GM12874 (cell line): Measurements from ENCODE around the gene TBC1D32.

Experiments
- TF ChIP-seq, protein P1 (sequence below): IDR thresholded peaks from 2 replicates; pipeline ENCODE4 v1.5.1; 2011; ENCODE audit warnings: low read depth, mild to moderate bottlenecking, control low read depth, low read length, moderate library complexity; ENCODE audit not compliant: insufficient read depth

Gene TBC1D32

DNA sequence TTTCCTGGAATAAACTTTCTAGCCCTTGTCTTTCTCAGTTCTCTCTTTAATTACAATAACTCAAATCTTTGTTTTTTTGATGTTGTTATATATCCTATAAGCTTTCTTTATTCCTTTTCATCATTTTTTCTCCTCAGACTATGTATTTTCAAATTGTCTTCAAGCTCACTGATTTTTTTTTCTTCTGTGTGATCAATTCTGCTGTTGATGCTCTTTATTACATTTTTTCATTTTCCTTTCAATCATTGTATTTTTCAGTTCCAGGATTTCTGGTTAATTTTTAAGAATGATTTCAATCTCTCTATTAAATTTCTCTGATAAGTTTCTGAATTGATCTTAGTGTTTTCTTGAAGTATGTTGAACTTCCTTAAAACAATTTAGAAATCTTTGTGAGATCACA lies 209.7 kb downstream of the TBC1D32 start:
- TF ChIP-seq, protein P1, sequence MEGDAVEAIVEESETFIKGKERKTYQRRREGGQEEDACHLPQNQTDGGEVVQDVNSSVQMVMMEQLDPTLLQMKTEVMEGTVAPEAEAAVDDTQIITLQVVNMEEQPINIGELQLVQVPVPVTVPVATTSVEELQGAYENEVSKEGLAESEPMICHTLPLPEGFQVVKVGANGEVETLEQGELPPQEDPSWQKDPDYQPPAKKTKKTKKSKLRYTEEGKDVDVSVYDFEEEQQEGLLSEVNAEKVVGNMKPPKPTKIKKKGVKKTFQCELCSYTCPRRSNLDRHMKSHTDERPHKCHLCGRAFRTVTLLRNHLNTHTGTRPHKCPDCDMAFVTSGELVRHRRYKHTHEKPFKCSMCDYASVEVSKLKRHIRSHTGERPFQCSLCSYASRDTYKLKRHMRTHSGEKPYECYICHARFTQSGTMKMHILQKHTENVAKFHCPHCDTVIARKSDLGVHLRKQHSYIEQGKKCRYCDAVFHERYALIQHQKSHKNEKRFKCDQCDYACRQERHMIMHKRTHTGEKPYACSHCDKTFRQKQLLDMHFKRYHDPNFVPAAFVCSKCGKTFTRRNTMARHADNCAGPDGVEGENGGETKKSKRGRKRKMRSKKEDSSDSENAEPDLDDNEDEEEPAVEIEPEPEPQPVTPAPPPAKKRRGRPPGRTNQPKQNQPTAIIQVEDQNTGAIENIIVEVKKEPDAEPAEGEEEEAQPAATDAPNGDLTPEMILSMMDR, result no peak

GRCh38 chr6:121112356-121112755 lies 221.9 kb downstream of the TBC1D32 start:
- TF ChIP-seq, protein P1, result no peak

DNA sequence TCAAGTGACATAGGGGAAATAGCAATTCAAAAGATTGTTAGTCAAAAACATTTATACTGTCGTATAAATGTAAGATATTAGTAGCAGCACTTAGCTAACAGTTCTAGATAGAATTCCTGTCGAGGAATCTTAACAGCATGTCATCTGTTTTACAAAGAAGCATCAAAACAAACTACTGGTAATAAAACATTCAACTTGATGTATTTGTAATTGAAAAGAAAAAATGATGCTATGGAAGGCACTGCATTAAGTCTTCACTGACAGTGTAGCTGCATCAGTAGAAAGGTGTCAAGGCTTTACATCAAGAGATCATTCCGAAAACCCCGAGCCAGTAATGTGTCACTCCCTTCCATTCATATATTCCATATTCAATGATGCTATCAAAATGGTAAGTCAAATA lies 223.5 kb downstream of the TBC1D32 start:
- TF ChIP-seq, protein P1, result no peak

DNA sequence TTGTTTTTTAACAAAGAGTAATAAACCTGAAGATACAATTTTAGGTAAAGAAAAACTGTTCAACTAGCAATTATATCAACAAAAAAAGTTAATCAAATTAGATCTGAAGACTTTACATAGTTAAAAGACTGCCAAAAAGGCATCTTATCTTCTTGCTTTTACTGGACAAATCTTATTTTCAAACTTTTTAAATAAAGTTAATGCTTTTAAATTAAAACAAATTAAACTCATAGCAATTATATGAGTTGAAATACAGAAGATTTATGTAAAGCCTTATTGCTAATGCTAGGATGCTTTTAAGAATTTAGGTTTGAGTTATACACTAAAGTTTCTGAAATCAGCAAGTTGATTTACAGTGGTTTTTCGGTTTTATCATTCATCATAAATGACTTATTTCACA lies 227.3 kb downstream of the TBC1D32 start:
- TF ChIP-seq, protein P1, result no peak

DNA sequence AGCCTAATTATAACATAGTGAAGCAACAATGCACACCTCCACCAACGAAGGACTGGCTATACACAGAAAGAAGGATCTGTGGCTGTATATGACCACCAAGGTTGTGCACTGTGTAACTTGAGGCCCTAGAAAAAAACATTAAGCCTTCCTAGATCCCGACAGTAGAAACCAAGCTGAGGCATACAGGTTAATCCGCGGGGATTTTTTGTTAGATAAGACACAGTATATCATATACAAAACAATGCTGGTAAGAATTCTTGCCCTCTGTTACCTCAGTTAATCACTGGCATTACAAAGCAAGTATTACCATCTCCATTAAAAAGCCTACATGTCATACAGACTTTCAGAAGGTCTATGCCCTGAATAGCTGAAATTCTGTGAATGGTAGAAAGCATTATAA lies 228.8 kb downstream of the TBC1D32 start:
- TF ChIP-seq, protein P1, result no peak

GRCh38 chr6:121093928-121094327 lies 240.4 kb downstream of the TBC1D32 start:
- TF ChIP-seq, protein P1, result no peak

- TF ChIP-seq, protein P1, result no peak
These were observed 243.8 kb downstream of the TBC1D32 start for GRCh38 chr6:121090492-121090891.

- TF ChIP-seq, protein P1, result no peak
These were observed 247.4 kb downstream of the TBC1D32 start for GRCh38 chr6:121086876-121087275.
